IPS-11a (cell line): ENCODE results near the gene CPA3.

Experiments
- H3K4me3 ChIP-seq: one replicate; pipeline ENCODE4 v1.5.1; 2013; ENCODE audit warnings: low read depth, low read length, control low read depth

The CPA3 gene

DNA sequence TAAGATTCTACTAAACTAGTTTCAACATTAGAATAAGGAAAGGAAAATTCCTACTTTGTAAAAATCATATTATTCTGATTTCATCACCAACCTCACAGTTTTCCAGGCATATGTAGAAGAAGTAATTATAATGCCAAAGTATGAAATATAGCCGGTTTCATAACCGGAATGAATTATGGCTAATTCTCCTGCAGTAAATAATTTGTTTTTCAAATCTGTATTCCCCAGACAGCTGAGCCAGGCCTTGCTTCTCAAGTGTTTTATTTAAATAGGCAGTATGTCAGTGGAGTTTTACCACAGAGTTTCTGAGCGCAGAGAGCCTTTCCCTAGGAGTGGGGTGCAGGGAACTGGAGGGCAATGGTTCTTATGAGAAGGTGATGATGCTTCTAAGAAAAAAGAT is 8.7 kb upstream of the CPA3 start:
- H3K4me3 ChIP-seq, result no peak overlapping the region

DNA sequence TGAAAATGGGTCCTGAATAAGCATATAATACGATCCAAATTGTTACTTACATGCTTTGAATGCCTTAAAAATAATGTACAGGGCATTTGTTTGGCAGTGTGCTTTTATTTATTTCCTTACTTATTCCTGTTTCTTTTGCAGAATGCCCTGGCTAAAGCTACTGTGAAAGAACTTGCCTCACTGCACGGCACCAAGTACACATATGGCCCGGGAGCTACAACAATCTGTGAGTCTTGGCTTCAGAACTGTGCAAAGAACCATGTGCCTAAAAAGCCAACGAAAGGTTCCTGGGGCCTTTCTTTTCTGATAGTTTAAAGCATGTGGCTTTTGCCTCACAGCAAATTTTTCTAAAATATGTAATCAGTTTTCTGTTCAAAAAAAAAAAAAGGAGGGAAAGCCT is 7.8 kb upstream of the CPA3 start:
- no peak overlapping the region for H3K4me3 ChIP-seq

DNA sequence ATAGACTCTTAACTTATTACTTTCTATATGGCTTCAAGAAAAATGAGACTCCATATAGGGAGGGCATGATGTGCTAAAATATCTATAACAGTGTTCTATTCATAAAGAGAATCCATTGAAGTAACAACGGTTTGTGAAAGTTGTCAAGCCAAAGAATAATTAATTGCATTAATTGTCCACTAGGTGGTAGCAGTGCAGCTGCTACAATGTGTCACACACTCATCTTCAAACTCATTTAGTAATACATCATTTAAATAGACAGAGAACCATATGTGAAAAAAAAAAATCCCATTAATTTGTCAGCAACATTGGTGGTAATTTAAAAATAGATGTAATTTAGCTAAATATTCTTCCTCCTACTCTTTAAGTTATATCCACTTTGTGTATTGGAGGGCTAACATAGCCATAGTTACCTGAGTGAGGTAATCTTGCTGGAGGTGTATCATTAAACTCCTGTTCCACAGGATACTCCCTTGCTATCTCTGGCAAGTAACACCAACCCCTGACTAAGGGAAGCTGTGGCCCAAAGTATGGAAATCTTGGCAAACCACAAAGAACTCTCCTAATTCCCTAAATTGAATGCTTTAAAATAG is 3.7 kb upstream of the CPA3 start:
- no peak overlapping the region for H3K4me3 ChIP-seq

DNA sequence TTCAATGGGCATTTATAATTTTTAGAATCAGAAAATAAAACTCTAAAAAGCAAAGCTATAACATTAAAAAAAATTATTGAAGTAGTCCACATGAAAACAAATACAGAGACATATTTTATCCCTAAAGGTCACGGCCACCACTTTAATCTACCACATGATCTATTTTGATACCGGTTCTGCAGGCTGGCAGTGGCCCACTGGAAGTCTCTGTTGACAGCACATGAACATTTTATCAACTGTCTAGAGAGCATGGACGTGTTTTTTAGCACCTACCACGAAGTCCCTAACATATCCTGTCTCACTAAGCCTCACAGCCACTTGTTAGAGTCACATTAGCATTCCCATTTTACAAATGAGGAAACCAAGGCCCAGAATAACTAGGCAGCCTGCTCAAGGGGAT is 1.8 kb upstream of the CPA3 start:
- no peak overlapping the region for H3K4me3 ChIP-seq

DNA sequence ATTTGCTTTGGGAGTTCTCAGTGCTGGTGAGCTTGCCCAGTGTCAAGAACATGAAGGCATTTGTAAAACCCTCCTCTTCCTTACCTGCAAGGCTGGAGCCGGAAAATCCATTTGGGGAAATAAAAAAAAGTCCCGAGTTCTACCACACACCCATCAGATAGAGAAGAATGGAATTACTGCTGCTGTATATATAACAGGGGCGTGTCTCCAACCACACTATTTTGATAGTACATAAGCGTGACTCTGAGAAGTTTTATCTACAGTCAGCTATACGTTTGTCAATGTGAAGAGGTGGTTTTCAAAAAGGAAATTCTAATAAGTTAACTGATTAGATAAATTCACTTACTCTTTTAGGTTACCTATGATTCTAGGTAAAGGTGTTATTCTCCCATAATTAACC is 1.3 kb upstream of the CPA3 start:
- H3K4me3 ChIP-seq, result no peak overlapping the region

DNA sequence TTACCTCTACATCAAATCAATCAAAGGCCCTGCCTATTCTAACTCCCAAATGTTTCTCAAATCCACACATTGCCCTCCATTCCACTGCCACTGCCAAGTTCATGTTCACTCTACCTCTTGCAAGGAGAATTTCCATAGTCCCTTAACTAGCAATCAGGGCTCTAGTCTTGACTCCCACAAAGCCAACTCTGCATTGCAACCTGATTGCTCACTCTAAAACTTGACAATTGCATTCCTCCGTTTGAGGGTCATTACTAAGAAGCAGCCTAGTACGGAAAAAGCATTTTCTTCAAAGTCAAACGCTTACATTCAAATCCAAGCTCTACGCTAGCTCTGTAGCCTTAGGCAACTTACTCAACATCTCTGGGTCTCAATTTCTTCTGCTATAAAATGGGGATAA is 1.2 kb downstream of the CPA3 start:
- H3K4me3 ChIP-seq, result no peak overlapping the region

DNA sequence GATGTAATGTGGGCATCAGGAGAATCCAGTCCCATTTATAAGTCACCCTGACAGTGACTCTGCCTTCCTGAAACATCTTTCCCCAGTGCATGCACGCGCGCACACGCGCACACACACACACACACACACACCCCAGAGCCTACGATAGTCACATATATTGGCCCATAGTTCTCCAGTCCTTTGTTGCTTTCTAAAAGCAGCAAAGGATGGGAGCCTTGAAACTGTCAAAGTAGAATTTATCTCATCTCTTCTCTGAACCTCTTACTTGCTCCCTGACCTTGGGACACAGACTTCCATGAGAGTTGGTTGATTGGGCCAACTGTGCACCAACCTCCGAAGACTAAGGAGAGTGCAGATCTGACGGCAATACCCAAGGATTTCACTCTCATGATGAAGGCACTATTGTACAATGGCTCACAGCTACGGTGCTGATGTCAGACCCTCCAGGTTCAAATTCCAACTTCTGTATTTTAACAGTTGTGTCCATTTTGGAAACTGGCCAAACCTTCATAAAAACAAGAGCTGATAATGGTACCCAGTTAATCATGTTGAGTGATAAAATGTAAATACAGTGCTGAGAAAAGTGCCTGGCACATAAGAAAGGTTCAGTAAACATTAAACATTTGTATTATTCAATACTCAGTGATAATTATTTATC is 8.3 kb downstream of the CPA3 start:
- no peak overlapping the region for H3K4me3 ChIP-seq

DNA sequence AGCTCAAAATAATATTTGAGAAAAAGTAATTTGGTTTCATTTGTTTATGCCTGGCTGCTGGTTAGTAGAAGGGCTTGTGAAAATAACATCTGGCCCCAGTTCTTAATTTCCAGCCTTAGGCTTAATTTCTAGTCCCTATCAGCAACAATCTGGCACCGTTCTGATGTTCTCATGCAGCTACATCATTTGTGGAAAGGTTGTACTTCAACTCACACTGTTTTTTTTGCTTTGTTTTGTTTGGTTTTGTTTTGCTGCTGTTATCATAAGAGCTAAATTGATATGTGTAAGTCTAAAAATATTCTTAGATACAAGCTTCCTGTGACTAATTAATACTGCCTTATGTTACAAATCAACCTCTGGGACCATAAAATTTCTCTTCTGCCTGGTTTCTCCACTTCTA is 8.9 kb downstream of the CPA3 start:
- no peak overlapping the region for H3K4me3 ChIP-seq

DNA sequence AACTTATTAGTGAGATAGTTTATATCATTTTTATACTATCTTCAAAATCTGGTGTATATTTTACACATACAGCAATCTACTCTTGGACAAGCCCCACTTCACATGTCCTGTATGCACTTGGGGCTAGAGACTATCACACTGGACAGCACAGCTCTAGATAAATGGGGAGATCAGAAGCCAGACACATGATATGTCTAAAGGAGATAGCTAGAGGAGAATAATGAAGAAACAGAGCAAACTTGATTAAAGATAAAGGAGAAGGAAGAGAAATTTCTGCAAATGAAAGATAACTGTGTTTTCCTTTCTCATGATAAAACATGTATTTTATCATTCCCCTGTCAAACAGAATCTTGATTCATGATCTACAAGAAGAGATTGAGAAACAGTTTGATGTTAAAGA is 13.0 kb downstream of the CPA3 start:
- no peak overlapping the region for H3K4me3 ChIP-seq

DNA sequence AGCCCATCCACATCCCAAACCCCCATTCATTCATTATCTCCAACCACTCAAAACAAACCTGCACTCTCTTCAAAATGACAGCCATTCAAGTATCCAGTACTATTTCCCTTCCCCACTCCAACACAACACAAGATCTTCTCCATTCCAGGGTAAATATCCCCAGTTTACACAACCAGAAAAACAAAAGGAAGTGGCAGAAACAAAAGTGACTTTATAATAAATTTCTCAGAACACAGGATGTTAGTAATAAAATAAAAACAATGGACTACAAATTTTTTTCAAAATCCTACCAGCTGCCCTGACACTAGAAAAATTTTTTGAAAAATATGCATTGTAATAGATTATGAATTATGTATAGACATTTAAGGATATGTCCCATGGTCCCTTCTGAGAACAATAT is 14.2 kb downstream of the CPA3 start:
- H3K4me3 ChIP-seq, result no peak overlapping the region

DNA sequence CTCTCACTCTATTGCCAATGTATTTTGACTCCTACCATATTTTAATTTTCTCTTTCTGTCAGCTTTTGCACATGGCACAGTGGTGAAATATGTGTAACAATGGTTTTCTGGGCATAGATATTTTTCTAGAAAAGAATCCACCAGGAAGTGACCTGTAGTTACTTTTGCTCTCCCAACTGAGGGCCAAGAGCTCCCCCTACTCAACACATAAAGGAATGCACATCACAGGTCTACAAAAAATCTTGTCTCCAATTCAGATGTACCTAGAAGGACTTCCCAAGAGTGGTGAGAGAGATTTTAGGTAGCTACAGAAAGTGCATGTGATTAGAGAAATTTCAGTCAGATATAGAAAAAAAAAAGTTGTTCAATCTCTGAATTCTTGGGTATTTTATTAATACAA is 15.6 kb downstream of the CPA3 start:
- H3K4me3 ChIP-seq, result no peak overlapping the region

DNA sequence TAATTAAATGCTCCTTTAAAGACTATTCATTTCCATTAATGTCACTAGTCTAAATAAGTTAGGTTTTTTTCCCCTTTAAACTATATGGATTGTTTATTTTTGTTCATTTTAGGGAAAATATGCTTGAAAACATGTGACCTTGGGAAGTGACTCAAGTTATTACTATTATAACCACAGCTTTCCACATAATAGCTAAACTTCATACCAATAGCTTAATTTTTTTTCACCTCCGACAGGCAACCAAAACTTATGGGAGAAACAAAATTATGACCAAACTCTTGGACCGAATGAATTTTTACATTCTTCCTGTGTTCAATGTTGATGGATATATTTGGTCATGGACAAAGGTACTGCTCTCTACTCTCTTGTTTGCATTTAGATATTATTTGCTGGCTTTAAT is 16.2 kb downstream of the CPA3 start:
- H3K4me3 ChIP-seq, result no peak overlapping the region

DNA sequence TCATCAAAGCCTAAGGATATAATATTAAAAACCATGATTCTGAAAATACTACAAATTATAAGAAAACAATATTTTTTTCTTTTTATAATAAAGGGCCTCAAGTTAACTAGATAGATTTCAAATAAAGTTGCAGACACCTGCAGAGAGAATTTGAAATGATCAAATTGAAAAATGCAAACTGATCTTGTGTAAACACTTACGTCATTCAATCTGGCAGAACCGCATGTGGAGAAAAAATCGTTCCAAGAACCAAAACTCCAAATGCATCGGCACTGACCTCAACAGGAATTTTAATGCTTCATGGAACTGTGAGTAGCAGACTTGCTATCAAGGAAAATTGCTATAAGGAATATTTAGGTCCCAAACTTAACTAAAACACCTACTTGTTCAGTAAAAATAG is 17.2 kb downstream of the CPA3 start:
- H3K4me3 ChIP-seq, result no peak overlapping the region

DNA sequence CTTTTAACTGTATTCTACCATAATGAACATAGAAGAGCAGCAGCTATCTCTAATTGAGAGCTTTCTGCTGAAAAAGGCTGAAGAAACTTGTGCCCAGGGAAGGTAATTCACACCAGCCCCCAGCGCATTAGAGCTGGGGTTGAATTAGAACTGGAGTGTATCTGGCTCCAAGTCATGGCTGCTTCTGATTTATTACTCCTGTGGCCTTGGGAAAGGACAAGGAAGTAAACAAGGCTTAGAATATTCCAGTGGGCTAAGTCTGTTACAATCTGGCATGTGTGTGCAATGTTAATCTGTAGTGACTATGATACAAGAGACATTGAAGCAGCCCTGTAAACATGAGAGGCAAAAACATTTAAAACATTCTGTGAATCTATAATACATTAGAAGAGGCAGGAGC is 18.1 kb downstream of the CPA3 start:
- no peak overlapping the region for H3K4me3 ChIP-seq

DNA sequence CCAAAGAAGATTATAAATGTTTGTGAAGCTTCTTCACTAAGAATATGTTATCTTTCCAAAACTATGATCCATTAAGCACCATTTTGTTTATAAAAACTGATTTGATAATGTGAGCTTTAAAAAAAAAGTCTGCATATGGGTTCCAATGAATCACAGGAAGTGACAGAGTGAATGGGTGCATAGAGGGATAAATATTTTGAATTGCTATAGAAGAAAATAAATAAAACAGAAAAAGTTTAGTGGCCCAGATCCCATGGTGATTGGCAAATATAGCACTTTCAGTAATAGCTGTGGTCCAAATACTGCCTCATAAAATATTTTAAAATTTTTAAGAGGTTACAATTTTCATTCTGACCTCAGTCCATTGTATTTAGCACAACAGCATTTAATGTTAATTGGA is 19.2 kb downstream of the CPA3 start:
- H3K4me3 ChIP-seq, result no peak overlapping the region

DNA sequence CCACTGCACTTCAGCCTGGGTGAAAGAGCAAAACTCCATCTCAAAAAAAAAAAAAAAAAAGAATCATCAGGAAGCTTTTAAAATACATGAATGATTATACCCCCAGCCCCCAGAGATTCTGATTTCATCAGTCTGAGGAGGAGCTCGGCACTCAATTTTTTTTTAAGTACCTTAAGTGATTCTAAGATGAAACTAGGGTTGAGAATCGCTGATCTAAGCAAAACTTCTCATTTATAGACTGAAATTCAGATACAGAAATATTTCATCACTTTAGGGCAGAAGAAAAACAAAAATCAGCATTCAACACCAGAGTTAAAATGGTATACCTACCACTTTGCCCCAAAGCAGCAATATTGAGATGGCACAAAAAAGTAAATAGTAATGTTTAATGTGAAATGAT is 24.7 kb downstream of the CPA3 start:
- no peak overlapping the region for H3K4me3 ChIP-seq

DNA sequence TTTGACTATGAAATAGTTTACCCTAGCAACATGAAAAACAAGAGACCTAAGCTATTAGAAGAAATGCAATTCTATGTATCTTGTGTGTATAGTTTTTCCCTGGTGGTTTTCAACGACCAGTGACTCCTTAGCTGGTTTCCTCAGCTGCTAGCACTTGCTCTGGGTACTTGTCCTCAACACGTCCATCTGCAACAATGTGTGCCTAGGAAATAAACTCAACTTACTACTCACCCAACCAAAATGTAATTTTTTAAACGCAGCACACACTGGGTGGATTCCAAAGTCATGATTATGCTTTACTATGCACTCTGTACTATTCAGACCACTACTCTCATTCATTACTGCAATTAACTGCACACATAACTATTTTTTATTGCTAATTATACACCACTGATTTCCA is 31.0 kb downstream of the CPA3 start:
- H3K4me3 ChIP-seq, result no peak overlapping the region

DNA sequence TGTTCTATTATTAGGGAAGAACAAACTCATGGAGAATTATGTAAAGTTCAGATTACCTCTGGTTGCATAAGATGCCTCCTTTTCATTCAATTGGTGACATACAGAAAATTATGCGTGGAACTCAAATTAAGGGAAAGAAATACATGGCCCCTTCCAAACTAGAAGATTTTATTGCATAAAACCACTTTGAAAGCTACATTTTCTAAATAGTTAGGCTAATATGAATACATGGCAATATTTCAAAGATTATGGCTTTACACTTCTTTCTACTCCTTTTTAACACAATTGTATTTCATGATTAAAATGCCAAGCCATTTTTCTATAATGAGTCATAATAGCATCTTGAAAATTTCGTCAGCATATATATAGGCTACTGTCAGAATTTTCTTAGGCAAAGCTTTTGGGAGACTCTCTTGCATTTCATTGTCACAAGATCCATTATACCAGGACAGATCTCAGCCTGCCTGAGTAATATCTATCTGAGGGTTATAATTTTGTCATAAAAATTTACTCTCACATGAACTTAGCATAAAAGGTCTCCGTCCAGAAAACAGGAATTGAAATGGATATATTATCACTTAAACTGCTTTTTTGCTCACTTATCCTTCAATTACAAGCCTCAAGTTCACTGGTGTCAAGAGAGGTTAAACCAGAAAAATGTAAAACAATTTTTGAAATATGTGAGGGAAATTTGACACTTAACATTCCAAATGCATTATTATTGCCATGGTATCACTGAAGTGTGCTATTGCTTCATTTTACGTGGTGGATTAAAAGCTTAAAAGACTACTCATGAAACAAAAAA is 37.1 kb downstream of the CPA3 start:
- no peak overlapping the region for H3K4me3 ChIP-seq

DNA sequence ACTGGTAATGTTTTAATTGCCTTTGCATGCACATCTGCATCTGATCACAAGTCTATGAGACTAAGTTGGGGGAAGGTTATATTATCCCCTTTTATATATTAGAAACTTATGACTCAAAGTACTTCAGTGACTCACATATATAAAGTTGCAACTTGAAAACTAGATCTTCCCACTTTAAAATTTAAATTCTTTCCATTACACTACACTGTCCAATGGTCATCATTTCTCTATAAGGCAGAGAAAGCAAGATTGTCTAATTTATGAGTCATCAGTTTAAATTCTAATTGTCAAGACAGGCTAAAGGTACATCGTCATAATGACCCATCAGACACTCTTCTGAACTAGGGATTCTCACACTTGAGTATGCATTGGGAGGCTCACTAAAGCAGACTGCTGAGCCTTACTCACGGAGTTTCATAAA is 37.9 kb downstream of the CPA3 start:
- H3K4me3 ChIP-seq, result no peak overlapping the region

DNA sequence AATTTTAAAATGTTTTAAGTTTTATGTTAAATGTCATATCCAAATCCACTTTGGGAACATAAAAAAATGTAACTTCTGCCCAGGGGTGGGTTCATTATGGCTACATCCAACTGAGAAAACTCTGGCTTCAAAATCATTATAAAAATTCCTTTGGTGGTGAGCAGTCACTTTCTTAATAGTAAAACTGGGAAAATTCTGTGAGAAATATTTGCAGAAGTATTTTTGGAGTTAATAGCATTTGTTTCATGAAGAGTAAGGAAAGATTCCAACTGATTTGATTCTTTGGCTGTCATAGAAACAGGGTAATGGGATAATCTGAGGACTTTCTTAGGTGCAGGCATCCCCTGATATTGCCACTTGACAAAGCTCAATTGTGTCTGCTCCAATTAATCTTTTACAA is 38.8 kb downstream of the CPA3 start:
- no peak overlapping the region for H3K4me3 ChIP-seq

DNA sequence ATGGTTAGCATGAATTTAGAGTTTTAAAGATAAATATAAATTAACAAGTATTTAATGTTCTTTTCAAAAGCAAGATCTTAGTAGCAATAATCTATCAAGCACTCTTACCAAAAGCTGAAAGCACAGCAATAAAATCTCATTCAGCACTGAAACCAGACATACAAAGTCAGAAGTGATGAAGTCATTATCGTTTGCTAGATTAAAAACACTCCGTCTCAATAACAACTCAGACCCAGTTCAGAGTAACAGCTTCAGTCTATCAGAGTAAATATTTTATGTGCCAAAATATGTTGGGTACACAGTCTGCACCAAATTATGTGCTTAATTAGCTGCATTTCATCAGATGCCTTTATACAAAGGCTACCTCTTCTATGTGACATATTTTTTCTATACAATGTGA is 41.6 kb downstream of the CPA3 start:
- no peak overlapping the region for H3K4me3 ChIP-seq

DNA sequence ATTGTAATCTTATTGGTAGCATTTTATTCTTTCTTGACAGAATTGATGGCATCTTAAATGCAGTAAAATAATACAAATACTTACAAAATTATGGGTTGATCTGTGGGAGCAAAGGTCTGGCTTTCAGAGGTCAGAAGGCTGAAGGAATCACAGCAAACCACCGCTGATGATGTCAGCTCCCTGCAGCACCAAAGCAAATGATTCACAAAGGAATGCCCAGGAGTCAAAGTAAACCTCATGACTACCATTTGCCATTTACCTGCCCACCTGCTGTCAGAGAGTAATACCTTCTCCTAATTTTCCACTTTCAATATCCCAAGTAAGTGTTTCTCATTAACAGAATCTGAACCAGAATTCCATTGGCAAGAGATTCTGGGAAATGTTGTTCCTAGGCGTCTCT is 46.1 kb downstream of the CPA3 start:
- no peak overlapping the region for H3K4me3 ChIP-seq
